ENCODE results near the gene CACNG4. TPM values are rescaled to one million over a fixed set of nuclear protein-coding genes. Genes with fewer than 3 reads are reported as not detected.

Gene CACNG4
- total and polyA plus RNA-seq, 11 donors = 0.08 to 0.88 (median 0.33) TPM; not detected in 8

DNA sequence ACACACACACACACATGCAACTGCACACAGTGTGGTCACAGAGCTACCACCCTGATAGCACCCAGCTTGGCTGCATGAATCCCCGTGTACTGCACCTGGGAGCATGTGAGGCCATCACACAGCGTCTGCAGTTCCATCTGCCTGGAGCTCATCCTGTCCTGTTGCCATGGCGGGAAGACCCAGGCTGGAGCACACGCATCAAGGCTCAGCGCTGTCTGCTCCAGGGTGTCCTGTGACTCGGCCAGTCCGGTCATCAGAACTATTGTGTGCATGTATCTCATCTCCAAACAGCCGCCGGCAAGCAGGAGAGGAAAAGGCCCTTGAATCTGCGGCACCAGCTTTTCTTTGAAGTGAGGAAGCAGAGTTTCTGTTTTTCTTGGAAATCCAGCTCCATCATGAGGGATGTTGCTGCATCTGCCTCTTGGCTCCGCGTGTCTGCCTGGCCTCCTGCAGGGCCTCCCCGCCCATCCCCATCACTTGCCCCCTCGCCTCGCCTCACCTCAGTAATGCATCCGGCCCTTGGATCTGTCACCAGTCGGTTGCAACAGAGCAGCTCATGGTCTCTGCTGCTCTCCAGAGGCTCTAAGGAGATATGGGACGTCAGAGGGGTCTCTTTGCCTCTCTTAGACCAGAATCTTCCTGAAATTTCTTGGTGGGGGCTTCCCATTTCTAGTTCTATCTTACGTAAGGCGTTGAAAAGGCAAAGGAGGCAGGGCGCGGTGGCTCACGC lies 23.7 kb downstream of the CACNG4 start:
- 53 to 63% (median 56%) methylated on average over 22 to 23 of the region's 23 CpGs for WGBS, 4 donors

DNA sequence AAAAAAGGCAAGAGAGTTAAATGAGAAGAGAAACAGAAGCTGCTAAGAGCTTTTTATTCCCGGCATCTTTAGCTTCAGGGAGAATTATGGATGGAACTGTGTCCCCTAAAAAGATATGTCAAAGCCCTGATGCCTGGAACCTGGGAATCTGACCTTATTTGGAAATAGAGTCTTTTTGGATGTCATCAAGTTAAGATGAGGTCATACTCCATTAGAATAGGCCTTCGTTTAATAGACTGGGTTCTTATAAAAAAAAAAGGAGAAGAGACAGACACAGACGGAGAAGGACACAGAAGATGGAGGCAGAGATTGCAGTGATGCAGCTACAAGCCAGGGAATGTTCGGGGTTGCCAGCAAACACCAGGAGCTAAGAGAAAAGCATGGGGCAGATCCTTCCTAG lies 24.6 kb downstream of the CACNG4 start:
- Histone ChIP-seq H3K4me3 (no peak overlapping the region), H3K4me1 (no peaks in the 10 kb centered on the region), H3K36me3 (no peaks in the 10 kb centered on the region), H3K27me3 (peaks cover 0 to 51% (median 15%) of the 10 kb centered on the region in 9 donors), H3K27ac (no peak overlapping the region), H3K9me3 (no peaks in the 10 kb centered on the region)
- 74 to 78% (median 77%) methylated on average over 4 of the region's 4 CpGs for WGBS, 4 donors
- TF ChIP-seq, protein P1, sequence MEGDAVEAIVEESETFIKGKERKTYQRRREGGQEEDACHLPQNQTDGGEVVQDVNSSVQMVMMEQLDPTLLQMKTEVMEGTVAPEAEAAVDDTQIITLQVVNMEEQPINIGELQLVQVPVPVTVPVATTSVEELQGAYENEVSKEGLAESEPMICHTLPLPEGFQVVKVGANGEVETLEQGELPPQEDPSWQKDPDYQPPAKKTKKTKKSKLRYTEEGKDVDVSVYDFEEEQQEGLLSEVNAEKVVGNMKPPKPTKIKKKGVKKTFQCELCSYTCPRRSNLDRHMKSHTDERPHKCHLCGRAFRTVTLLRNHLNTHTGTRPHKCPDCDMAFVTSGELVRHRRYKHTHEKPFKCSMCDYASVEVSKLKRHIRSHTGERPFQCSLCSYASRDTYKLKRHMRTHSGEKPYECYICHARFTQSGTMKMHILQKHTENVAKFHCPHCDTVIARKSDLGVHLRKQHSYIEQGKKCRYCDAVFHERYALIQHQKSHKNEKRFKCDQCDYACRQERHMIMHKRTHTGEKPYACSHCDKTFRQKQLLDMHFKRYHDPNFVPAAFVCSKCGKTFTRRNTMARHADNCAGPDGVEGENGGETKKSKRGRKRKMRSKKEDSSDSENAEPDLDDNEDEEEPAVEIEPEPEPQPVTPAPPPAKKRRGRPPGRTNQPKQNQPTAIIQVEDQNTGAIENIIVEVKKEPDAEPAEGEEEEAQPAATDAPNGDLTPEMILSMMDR (IDR thresholded peaks at IDR 0.05) = no peak
- TF ChIP-seq POLR2A (IDR thresholded peaks at IDR 0.05) = no peak
- no peak for ATAC-seq
- intact Hi-C loops (cut with DNase I) = loop anchor here in 1 of 10 donors (10.0 kb wide), 1 partner anchor 274 kb away; no protein-coding TSS in a partner anchor
- DNase-seq = no peak

More for the DNA sequence above, 23.7 kb downstream of the CACNG4 start:
- H3K36me3 ChIP-seq = no peaks in the 10 kb centered on the region
- TF ChIP-seq POLR2A (IDR thresholded peaks at IDR 0.05) = no peak
- TF ChIP-seq, protein P1 (IDR thresholded peaks at IDR 0.05) = no peak
- H3K4me1 ChIP-seq = no peaks in the 10 kb centered on the region
- peaks cover 0 to 55% (median 15%) of the 10 kb centered on the region in 9 donors for H3K27me3 ChIP-seq
- H3K27ac ChIP-seq = no peak overlapping the region
- H3K9me3 ChIP-seq = no peaks in the 10 kb centered on the region
- ATAC-seq = no peak
- intact Hi-C loops (cut with DNase I) = loop anchor here in 1 of 10 donors (10.0 kb wide), 1 partner anchor 273 kb away; no protein-coding TSS in a partner anchor
- no peak overlapping the region for H3K4me3 ChIP-seq
- peak in 1 of 5 donors; percentile 27 for DNase-seq

DNA sequence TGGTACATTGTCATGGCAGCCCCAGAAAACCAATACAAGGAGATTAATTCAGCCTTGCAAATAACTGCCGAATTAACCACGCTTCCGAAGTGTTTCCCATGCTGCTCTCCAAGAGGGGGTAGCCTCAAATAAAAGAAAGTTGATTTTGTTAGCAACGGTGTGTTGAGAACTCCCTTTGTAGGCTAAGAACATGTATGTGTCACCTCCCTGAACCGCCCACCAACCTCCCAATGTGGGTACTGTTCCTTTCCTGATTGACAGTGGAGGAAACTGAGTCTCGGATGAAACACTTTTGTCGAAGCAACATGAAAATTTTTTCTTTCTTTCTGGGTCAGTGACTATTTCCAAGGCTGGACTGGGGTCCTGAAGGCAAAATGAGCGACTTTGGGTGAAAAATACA lies 25.1 kb downstream of the CACNG4 start:
- intact Hi-C loops (cut with DNase I) = loop anchor here in 1 of 10 donors (10.0 kb wide), 1 partner anchor 275 kb away; no protein-coding TSS in a partner anchor
- DNase-seq (no peak), ATAC-seq (no peak)
- TF ChIP-seq, protein P1 (IDR thresholded peaks at IDR 0.05) = no peak
- TF ChIP-seq POLR2A (IDR thresholded peaks at IDR 0.05) = no peak
- Histone ChIP-seq H3K36me3 (no peaks in the 10 kb centered on the region), H3K9me3 (no peaks in the 10 kb centered on the region), H3K27ac (no peak overlapping the region), H3K4me3 (no peak overlapping the region), H3K4me1 (no peaks in the 10 kb centered on the region), H3K27me3 (peaks cover 0 to 46% (median 12%) of the 10 kb centered on the region in 9 donors)
- 78 to 91% (median 88%) methylated on average over 8 of the region's 8 CpGs for WGBS, 4 donors

DNA sequence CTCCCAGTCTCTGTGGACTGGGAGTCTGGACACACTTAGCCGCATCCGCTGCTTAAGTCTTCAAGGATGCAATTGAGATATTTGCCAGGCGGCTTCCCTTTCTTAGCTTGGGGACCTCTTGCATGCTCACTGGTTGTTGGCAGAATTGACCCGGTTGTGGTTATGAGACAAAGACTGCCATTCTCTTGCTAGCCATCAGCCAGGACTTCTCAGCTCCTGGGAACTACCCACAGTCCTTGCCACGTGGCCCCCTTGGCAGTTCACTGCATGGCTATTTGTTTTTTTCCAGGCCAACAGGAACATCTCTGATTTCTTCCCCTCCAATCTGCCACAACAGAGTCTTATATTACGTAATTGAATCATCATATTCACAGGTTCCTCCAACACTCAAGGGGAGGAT lies 25.5 kb downstream of the CACNG4 start:
- 82 to 89% (median 85%) methylated on average over 6 of the region's 6 CpGs for WGBS, 4 donors
- no peaks in the 10 kb centered on the region for H3K4me1 ChIP-seq
- intact Hi-C loops (cut with DNase I) = no loop called here
- DNase-seq (peak in 1 of 5 donors; percentile 4), ATAC-seq (no peak)
- no peaks in the 10 kb centered on the region for H3K9me3 ChIP-seq
- TF ChIP-seq, protein P1 (IDR thresholded peaks at IDR 0.05) = no peak
- no peak for TF ChIP-seq POLR2A (IDR thresholded peaks at IDR 0.05)
- H3K27me3 ChIP-seq = peaks cover 0 to 41% (median 9%) of the 10 kb centered on the region in 9 donors
- H3K27ac ChIP-seq = no peak overlapping the region
- H3K4me3 ChIP-seq = no peak overlapping the region
- no peaks in the 10 kb centered on the region for H3K36me3 ChIP-seq

Measured in heart left ventricle (tissue), 16 donors.